Hematopoietic multipotent progenitor cell treated with erythropoietin and hydrocortisone succinate and interleukin-3 and kit ligand, for 15 days (in vitro differentiated cells): ENCODE measurements around the gene AQP1.
A peak's percentile ranks its signal among the peaks of the same experiment; 100 is the strongest.

Source experiments
- DNase-seq: peaks from one replicate; pipeline ENCODE4 v3.0.0-alpha.2; 2015; ENCODE audit warnings: low spot score

The AQP1 gene

DNA sequence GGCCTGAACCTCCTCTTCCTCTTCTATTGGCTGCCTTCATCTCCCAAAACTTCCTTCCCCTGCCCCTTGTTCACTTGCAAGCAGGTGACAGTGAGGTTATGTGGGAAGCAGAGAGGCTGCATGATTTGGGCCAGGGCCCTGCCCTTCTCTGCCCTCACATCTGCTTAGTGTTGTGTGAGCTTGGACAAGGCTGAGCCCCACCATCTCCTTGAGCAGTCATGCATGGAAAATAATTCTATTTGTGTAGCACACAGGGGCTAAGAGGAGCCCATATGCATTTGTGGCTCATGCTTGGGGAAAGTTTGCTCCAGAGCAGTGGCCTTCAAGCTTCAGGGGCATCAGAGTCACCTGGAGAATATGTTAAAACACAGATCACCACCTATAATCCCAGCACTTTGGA lies 26.8 kb upstream of the AQP1 start:
- DNase-seq = no peak

DNA sequence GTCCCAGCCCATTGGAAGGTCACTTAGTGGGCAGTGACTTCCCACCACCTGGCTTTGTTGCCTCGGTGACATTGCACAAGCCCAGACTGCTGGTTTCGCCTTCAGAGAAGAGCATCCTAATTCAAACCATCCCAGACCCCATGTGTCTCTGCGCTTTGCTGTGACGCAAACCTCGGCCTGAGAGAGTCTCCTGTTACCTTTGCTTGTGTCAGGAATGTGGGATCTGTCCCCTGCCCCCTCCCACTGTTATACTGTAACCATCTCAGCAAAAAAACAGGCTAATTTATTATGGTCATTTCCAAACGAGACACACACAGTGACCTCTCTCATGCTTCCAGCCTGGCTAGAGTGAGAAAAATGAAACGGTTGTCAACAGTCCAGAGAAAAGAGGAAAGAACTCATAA lies 25.0 kb upstream of the AQP1 start:
- no peak for DNase-seq

DNA sequence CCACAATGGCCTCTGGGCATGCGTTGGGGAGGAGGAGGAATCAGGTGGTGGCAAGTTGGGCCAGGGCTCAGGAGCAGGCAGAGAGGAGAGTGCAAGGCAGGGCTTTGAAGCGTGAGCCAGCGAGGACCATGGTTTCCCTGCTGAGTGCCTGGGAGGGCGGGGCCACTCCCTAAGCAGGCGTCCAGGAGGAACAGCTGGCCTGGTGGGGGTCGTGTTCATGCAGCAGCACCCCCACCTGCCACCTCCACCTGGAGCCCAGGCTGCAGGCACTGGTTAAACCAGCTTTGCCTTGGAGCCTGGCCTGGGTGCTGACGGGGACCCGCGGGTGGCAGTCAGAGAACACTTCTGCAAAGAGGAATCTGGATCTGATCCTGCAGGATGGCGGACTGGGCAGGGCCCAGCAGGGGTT lies 24.2 kb upstream of the AQP1 start:
- DNase-seq = no peak

DNA sequence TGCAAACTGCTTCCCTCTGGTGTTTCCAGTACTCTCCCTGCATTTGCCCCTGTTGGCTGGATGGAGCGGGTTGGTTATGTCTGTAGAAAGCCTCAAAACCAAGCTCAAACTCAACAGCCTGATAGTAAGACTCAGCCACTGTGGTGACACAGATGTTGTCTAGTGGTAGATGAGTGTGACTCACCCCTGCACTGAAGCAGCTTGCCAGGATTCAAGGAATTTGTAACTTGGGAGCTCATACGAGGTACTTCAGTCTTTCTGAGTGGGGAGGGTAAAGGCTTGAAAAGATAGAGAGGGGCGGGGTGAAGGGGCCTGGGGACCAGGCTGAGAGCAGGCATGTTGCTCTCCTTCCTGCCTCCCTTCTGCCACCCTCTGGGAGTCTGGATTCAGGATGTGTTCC lies 22.9 kb upstream of the AQP1 start:
- DNase-seq = no peak

DNA sequence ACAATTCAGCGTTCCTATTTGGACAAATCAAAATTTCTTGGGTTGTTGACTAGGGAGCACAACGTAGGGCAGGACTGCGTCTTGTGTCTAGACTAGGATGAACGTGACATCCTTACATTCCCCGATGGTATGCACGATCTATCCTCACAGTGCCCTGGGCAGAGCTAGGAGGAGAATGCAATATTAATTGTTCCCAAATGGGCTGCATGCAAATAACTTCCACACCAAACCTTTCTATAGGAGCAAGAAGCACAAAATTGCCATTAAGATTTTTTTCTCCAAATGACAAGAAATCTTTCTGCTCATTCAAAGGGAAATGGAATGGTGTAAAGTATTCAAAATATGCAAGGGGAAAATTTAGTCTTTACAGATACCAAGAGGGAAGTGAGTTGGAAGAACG lies 21.4 kb upstream of the AQP1 start:
- DNase-seq = no peak

DNA sequence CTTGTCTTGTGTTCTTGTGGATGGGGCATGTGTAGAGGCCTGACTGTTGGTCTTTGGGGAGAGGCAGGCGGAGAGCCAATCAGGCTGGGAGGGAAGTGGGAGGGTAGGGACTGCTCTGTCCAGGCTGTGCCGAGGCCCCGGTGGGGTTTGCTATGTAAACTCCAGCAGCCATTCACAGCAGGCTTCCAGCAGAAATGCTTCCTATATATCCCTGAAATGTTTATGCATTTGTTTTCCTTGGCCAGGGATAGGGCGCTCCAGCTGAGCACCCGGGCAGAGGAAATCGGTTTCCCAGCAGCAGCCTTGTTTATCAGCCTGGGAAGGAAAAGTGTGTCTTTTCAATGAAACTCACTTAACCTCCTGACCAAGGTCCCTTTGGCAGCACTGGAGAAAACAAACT lies 18.3 kb upstream of the AQP1 start:
- no peak for DNase-seq

DNA sequence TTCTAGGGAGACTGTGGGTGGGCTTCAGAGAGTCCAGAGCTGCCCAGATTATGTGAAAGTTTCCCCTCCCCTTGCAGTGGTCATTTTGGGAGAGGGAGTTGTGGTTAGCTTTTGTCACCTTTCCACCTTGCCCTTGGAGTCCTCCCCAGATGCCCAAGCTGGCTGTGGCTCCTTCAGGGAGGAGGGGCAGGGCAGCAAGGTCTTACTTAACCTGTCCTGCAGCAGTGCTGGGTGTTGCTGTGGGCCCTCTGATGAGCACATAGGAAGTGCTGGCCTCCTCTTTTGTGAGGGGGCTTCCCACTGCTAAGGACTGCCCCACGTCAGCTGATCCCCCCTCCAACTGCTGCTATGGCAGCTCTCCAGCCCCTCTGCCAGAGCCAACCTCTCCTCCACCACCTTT lies 17.6 kb upstream of the AQP1 start:
- DNase-seq = no peak

DNA sequence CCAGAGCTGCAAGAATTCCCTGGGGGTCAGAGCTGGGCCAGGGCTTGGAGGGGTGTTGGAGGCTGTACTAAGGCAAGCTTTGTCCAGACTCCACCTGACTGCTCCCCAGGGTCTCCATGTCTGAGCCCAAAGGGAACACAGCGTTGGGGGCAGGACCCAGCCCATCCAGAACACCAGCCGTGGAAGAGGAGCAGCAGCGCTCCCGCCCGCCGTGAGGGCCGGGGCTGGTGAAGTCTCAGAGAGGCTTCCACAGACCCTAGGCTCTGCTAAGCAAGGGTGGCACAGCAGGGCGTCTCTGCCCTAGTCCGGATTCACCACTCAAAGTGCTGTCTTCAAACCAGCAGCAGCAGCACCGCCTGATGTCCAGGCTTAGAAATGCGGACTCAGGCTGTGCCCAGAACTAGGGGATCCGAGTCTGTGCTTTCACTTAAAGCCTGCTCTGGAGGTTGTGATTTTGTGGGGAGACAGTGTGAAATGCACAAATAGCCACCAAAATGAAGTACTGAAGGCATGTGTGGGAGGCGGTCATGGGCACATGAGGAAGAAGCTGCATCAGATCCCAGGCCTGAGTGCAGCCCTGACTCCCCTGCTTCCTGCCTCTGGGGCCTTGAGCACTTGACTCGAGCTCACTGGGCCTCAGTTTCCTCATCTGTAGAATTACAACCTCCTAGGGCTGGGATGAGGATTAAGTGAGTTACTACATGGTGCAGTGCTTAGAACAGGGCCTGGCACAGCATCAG lies 16.6 kb upstream of the AQP1 start:
- DNase-seq = no peak

DNA sequence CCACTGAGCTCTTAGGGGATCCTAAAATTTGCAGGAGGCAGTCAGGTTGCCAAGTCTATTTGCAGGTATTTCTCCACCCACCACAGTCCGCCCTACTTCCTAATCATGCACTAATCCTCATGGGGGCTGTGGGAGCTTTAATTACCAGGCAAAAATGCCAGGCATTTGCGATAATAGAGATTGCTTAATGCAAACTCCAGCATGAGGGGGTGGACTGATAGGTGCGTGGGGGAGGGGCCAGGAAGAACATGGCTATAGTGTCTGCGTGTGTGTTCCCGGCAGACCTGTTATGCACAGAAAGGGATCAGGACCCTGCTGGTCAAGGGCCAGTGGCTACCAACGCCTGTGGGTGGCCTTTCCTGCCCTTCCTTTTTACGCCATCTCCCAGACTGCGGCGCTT lies 15.6 kb upstream of the AQP1 start:
- DNase-seq = no peak

DNA sequence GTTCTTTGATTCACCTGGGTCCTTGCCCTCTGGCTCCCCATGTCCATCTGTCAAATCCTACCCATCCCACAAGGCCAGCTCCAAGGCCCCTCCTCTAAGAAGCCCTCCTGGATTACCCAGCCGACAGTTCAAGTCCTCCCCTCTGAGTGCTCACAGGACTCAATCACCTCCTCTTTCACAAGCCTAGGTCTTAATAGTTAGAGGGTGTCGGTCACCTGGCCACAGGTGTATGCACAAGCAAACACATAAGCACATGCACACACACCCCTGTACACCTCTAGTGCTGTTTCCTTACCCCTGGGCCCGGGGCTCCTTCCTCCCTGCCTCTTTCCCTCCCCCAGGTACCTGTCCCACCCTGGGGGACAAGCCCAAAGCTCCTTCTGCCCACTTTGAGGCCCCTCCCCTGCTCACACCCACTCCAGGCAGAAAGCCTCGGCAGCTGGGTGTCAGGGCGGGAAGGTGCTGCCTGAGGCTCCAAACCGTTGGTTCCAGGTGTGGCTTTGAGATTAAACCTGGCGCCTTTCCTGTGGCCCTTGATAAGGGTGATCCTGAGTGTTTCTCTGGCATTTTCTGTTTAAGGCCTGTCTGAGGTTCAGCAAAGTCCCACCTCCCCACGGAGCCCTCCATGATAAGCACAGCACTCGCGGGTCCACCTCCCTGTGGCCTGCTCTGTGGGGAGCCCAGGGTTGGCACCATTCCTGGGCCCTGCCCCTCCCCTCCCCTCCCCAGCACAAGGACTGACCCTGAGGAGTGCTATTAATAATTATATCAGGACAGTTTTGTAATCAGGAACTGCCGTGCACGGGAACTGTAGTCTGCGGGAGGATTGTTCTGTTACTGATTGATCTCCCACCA lies 14.6 kb upstream of the AQP1 start:
- DNase-seq = peak; percentile 86

DNA sequence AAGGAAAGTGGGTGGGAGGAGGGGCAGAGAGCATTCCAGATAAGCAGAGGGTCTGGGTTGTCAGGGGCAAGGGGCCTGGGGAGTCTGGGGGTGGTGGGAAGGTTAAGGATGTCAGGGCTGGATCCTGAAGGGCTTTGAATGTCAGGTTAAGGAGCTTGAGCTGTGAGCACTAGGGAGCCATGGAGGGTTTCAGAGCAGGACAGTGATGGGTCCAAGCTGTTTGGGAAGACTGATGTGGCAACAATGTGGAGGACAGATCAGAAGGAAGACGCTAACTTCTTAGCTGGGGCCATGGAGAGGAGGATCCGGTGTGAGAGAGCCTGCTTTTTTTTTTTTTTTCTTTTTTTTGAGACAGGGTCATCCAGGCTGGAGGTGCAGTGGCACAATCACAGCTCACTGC lies 13.9 kb upstream of the AQP1 start:
- no peak for DNase-seq

DNA sequence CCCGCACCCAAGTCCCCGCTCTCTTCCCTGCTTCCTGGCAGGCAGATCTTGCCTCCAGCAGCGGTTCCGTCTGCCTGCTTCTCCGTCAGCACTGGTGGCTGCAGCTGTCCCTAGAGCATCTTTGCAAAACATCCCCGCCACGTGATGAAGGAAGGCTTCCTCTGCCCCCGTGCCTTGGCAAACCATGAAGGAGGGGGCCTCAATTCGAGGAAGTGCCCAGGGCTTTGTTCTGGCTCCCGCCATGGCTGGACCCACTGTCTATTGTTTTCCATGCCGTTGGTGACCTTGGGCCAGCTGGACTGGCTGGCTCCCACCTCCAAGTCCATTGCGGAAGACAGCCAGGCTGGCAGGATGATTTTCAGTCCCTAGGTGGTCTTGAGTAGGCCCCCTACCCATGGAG lies 13.2 kb upstream of the AQP1 start:
- no peak for DNase-seq

DNA sequence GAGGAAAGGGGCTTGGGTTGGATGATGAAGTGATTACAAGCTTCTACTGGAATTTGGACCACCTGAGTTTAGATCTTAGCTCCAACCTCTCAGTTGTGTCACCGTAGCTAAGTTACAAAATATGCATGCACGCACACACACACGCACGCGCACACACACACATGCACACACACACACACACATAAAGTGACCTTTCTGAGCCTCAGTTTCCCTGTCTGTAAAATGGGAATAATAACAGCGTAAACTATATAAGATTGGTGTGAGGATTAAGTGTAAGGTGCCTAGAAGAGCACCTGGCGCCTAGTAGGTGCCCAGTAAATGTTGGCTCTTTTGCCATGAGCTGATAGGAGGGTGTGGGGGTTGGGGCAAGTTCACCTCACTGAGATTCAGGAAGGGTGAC lies 12.6 kb upstream of the AQP1 start:
- no peak for DNase-seq

DNA sequence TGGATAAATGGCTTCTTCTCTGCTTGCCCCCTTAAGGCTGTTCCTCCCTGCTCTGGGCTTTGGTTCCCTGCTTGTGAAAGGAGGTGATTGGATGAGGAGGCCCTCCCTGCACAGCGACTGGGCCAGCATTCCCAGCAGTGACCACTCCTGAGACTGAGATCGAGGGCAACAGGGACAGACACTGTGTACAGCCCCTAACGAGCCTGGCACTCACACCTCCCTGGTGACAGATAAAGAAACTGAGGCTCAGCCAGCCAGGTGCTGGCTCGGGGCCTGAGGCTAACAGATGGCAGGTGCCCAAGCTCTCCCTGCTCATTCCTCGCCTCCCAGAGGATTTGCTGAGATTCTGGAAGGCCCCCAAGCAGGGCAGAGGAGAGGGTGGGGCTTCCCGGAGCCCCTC lies 12.0 kb upstream of the AQP1 start:
- DNase-seq = no peak

DNA sequence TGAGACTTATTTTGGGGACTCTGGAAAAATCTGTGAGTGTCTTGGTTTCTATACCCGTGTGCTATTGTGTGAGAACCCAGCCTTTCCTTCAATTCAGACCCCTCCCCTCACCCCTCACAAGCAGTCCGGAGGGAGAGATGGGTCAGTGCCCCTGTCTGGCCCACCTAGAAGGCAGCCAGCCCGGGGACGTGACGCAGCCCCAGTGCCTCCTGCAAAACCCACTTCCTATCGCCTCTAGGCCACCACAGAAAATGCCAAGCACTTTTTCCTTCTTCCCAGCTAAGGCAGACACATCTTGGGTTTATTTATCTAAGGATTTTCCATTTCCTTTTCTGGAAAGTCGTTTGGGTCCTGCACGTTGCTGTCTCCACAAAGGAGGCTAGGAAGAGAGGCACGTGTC lies 11.6 kb upstream of the AQP1 start:
- DNase-seq = no peak

DNA sequence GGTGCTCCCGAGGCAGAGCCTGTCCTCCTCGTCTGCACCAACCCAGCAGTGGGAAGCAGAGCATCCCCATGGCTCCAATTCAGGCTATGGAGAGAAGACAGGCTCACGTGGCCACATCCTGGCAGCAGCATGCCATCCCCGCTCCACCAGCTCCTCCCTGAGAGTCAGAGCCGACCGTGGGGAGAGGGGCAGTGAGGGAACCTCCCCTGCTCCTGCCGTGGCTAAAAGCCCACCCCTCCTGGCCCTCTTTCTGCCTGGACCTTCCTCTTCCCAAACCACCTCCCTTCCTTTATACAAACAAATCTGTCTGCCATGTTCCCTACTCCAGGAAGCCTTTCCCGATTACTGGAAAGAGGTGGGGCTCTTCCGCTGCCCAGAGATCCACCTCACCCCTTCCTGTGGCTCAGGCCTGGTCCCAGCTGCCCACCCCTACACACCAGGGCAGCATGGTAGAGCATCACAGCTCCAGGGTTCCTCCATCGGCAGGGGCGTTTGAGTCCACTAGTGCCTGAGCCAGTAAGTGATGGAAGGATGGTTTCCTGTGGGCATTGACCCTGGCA lies 10.8 kb upstream of the AQP1 start:
- DNase-seq = no peak

DNA sequence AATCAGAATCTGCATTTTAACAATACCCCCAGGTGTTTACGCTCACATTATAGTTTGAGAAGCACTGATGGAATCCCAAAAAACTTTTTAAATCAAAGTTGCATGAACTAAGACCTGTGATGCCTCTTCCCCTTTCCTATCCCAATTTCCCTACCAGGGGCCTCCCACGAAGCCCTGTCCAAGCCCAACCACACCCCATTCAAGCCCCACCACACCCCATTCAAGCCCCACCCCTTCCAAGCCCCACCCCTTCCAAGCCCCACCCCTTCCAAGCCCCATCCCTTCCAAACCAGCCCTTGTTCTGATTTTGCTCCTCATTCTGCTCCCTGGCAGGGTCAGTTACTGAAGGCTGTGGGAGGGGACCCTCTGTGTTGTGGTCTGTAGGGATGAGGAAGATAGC lies 9.8 kb upstream of the AQP1 start:
- DNase-seq = no peak

DNA sequence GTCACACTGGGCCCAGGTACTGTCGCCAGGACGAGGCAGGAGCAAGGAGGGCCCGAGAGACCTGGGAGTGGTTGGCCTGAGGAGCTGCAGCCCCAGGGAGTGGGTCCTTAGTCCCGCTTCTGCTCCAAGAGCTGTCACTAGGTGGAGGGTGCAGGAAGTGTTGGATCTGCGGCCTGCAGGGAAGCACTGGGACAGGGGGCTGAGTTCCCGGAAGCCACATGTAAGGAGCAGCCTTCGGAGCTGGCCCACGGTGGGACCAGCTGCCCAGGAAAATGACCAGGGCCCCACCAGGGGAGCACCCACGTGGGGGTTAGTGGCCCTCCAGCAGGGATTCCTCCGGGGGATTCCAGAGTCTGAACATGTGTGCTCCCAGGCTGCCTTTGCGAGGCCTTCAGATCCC lies 9.2 kb upstream of the AQP1 start:
- no peak for DNase-seq

DNA sequence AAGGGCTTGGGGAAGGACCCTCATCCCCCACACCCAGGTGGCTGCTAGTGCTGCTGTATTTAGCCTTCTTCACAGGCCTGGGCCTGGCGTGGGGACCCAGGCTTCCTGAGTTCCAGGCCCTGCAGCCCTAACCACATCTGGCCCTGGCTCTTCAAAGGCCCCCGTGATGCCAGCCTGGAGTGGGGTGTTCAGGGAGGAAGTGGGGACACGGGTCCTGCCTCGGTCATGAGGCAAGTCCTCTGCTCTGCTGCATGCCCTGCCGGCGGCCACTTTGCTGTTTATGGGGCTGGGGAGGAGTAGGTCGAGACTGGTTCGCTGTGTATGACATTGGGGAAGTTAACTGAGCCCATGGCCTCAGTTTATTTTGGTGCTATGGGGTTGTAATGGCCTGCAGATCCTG lies 8.5 kb upstream of the AQP1 start:
- no peak for DNase-seq

DNA sequence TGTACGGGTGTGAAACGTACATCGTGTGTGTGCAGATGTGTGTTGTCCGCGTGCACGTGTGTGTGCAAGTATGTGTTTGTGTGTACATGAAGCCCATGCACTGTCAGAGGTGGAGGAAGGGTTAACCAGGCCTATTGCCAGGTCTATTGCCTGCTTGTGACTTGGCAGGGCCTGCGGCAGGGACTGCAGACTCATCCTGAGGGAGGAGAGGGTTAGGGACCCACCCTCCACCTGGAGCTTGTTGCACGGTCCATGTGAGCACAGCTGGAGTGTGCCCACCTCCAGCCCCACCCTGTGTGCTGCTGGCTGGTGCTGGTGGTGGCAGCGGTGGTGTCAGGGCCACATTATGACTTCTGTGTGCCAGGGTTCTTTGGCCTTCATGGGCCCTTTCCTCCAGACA lies 7.1 kb upstream of the AQP1 start:
- peak; percentile 60 for DNase-seq

DNA sequence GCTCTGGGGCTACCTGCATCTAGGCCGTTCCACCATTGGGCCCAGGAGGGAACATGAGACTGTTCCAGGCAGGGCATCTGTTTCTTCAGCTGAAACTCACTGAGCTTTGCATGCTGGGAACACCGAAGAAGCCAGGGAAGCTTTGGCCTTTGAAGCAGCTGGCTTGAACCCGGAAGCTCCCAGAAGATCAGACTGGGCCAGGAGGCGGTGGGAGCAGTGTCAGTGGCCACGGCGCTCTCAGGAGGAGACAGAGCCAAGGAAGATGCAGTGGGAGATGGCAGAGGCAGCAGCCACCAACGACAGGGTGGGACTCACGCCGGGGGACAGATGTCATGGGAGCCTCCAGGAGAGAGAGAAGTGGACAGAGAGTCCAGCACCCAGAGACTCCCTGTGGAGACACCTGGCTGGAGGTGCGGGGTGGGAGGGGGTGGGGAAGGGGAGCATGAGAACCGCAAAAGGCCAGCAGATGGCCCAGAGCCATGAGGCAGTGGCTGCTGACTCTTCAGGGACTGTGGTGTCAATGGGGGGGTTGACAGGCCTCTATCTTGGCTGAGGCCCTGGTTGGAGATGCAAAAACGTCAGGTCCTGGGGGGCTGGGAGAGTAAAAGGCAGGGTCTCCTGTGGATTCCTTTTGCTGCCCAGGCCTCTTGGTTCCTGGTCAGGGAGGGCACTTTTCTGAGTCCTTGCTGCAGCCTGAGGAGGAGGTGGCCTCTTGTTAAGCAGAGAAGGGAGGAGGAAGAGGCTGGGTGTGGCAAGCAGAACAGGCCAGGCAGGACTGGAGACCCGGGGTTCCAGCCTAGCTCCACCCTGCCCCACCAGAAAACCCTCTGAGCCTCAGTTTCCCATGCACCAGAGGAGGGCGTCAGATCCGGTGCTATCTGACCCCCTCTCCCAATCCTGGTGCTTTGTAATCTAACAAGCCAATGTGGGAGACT lies 6.3 kb upstream of the AQP1 start:
- no peak for DNase-seq

DNA sequence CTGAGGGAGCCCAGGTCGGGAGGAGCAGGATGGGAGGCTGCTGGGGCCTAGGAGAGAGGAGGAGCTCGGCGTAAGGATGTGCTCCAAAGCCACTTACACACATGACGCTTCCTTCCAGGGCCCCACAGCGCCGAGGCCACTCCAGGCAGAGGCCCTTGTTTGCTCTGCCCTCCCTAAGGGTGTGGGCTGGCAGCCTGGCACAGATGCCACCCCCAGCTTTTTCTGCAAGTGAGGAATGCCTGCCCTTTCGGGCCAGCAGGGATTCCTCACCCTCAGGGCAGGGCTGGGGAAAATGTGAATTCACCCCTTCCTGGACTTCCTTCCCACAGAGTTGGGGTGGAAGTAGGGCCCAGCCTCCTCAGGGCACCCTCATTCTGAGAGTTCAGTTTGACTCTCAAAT lies 5.6 kb upstream of the AQP1 start:
- no peak for DNase-seq
